ENCODE data around the gene BUD23. TPM values are rescaled to one million over a fixed set of nuclear protein-coding genes. Genes with fewer than 3 reads are reported as not detected.
"Not testable (repeated sequence)": the region's sequence is repeated elsewhere in the genome, so short reads cannot be mapped to it uniquely, and the experiment has no call there.

Gene BUD23
- total and polyA plus RNA-seq, 8 donors = 17.4 to 71.9 (median 44.2) TPM

GRCh38 chr7:73707045-73707631, 23.7 kb downstream of the BUD23 start:
- H3K36me3 ChIP-seq = peaks cover 0 to 12% (median 11%) of the 10 kb centered on the region in 4 donors
- H3K4me1 ChIP-seq = peaks cover 0 to 45% (median 43%) of the 10 kb centered on the region in 4 donors
- H3K27me3 ChIP-seq = no peaks in the 10 kb centered on the region
- WGBS, 5 donors = 47 to 59% (median 52%) methylated on average over 11 to 15 of the region's 15 CpGs
- no peak for TF ChIP-seq EP300 (IDR thresholded peaks at IDR 0.05)
- peak in 1 of 3 donors; percentile 38 for TF ChIP-seq POLR2AphosphoS5 (IDR thresholded peaks at IDR 0.05)
- TF ChIP-seq CTCF (IDR thresholded peaks at IDR 0.05) = no peak
- TF ChIP-seq POLR2A (IDR thresholded peaks at IDR 0.05) = no peak
- peak overlapping the region; percentile 3 to 48 (median 29) for H3K27ac ChIP-seq
- no peaks in the 10 kb centered on the region for H3K9me3 ChIP-seq
- no peak overlapping the region for H3K4me3 ChIP-seq
- intact Hi-C loops (cut with DNase I; ENCODE audit: low total_unique reads) = no loop called here
- DNase-seq = peak; percentile 79 to 85

- Histone ChIP-seq H3K9me3 (no peaks in the 10 kb centered on the region), H3K27ac (no peak overlapping the region), H3K4me1 (peaks cover 0 to 36% (median 34%) of the 10 kb centered on the region in 4 donors), H3K36me3 (peaks cover 0 to 4% (median 0%) of the 10 kb centered on the region in 4 donors), H3K4me3 (no peak overlapping the region), H3K27me3 (no peaks in the 10 kb centered on the region)
- WGBS, 5 donors = 91 to 96% (median 95%) methylated on average over 6 to 16 of the region's 16 CpGs
- intact Hi-C loops (cut with DNase I; ENCODE audit: low total_unique reads) = no loop called here
- TF ChIP-seq EP300 (IDR thresholded peaks at IDR 0.05) (no peak), POLR2AphosphoS5 (IDR thresholded peaks at IDR 0.05) (no peak), CTCF (IDR thresholded peaks at IDR 0.05) (no peak), POLR2A (IDR thresholded peaks at IDR 0.05) (no peak)
- no peak for DNase-seq
These were observed 25.7 kb downstream of the BUD23 start for GRCh38 chr7:73708961-73709549.

GRCh38 chr7:73712773-73713172, 29.4 kb downstream of the BUD23 start:
- TF ChIP-seq POLR2AphosphoS5 (IDR thresholded peaks at IDR 0.05) = no peak
- no peak for TF ChIP-seq CTCF (IDR thresholded peaks at IDR 0.05)
- TF ChIP-seq EP300 (IDR thresholded peaks at IDR 0.05) = no peak
- no peak for TF ChIP-seq POLR2A (IDR thresholded peaks at IDR 0.05)
- DNase-seq = no peak
- no peaks in the 10 kb centered on the region for H3K9me3 ChIP-seq
- intact Hi-C loops (cut with DNase I; ENCODE audit: low total_unique reads) = no loop called here
- H3K27ac ChIP-seq = no peak overlapping the region
- peaks cover 0 to 4% (median 0%) of the 10 kb centered on the region in 4 donors for H3K36me3 ChIP-seq
- 77 to 91% (median 83%) methylated on average over 1 of the region's 1 CpG for WGBS, 5 donors
- H3K4me1 ChIP-seq = peaks cover 19 to 40% (median 26%) of the 10 kb centered on the region in 4 donors
- no peak overlapping the region for H3K4me3 ChIP-seq
- H3K27me3 ChIP-seq = no peaks in the 10 kb centered on the region

- WGBS, 5 donors = 87 to 98% (median 92%) methylated on average over 6 of the region's 6 CpGs
- H3K4me3 ChIP-seq; DNase-seq; H3K27me3 ChIP-seq; H3K27ac ChIP-seq; H3K9me3 ChIP-seq; H3K36me3 ChIP-seq; intact Hi-C loops (cut with DNase I; ENCODE audit: low total_unique reads): not testable (repeated sequence)
- H3K4me1 ChIP-seq = peaks cover 23 to 44% (median 32%) of the 10 kb centered on the region in 4 donors
These were observed 29.9 kb downstream of the BUD23 start for GRCh38 chr7:73713319-73713718.

Data from stomach (tissue), 9 donors.